SK-N-SH treated with all-trans-retinoic acid at 6 μM for 48 hours (cell line): ENCODE results near the gene SLC37A2.

Source experiments
- CSRNP3 ChIP-seq: fragments of 250-450 bp; sonication (Bioruptor Pico); IDR thresholded peaks from 2 replicates; pipeline ENCODE4 v1.5.1; 2021; ENCODE audit warnings: mild to moderate bottlenecking, moderate library complexity
- PPARA ChIP-seq: fragments of 250-450 bp; sonication (Bioruptor Pico); IDR thresholded peaks from 2 replicates; pipeline ENCODE4 v1.5.0; 2020; ENCODE audit warnings: mild to moderate bottlenecking, borderline replicate concordance
- TOX ChIP-seq: fragments of 250-450 bp; sonication (Bioruptor Pico); IDR thresholded peaks from 2 replicates; pipeline ENCODE4 v1.8.0; 2021; ENCODE audit warnings: mild to moderate bottlenecking, moderate library complexity, borderline replicate concordance

GRCh38 chr11:125138966-125139365, 75.9 kb downstream of the SLC37A2 start:
- no peak for TF ChIP-seq CSRNP3 (CRISPR knock-in tag)
- TF ChIP-seq TOX, result no peak
- no peak for TF ChIP-seq PPARA (CRISPR knock-in tag)
